GM12801 (cell line): Measurements from ENCODE around the gene KCNE4.

Experiments used
- CTCF ChIP-seq: IDR thresholded peaks from one replicate; pipeline ENCODE4 v1.5.1; 2011; ENCODE audit warnings: control low read depth; ENCODE audit not compliant: insufficient read length; ENCODE audit errors: extremely low read depth

Gene KCNE4

GRCh38 chr2:223062396-223062795, 10.4 kb downstream of the KCNE4 start:
- TF ChIP-seq CTCF = no peak

- TF ChIP-seq CTCF = no peak
These were observed 13.1 kb downstream of the KCNE4 start for GRCh38 chr2:223065107-223065506.

- no peak for TF ChIP-seq CTCF
These were observed 14.7 kb downstream of the KCNE4 start for GRCh38 chr2:223066721-223067120.

- no peak for TF ChIP-seq CTCF
These were observed 16.1 kb downstream of the KCNE4 start for GRCh38 chr2:223068071-223068470.

- no peak for TF ChIP-seq CTCF
These were observed 17.5 kb downstream of the KCNE4 start for GRCh38 chr2:223069465-223069864.

- TF ChIP-seq CTCF = no peak
These were observed 18.0 kb downstream of the KCNE4 start for GRCh38 chr2:223069988-223070387.

- no peak for TF ChIP-seq CTCF
These were observed 19.1 kb downstream of the KCNE4 start for GRCh38 chr2:223071139-223071538.

GRCh38 chr2:223072826-223073225, 20.8 kb downstream of the KCNE4 start:
- TF ChIP-seq CTCF = no peak
